A549 (cell line): ENCODE data around the gene SORL1.

Experiments used
- CTCF ChIP-seq: fragments of >200 bp; sonication (Bioruptor Twin); formaldehyde crosslinking; IDR thresholded peaks from 3 replicates; pipeline ENCODE4 v1.5.1; 2016
- JUNB ChIP-seq: fragments of >200 bp; sonication (Bioruptor Twin); formaldehyde crosslinking; IDR thresholded peaks from 2 replicates; pipeline ENCODE4 v1.6.1; 2016
- POLR2A ChIP-seq: IDR thresholded peaks from 2 replicates; pipeline ENCODE4 v1.6.1; 2012; ENCODE audit warnings: mild to moderate bottlenecking, low read length
- REST ChIP-seq: fragments of 200-600 bp; sonication (generic); IDR thresholded peaks from 2 replicates; pipeline ENCODE4 v1.6.1; 2016; ENCODE audit warnings: antibody characterized with exemption, mild to moderate bottlenecking, moderate library complexity

GRCh38 chr11:121445071-121445768 lies 6.9 kb upstream of the SORL1 start:
- TF ChIP-seq CTCF (no peak), JUNB (no peak), REST (no peak), POLR2A (no peak)
